CD4-positive, alpha-beta memory T cell (primary cell): ENCODE results near the gene RAB3IP. TPM values are rescaled to one million over a fixed set of nuclear protein-coding genes. Genes with fewer than 3 reads are reported as not detected.

Experiments used
- CTCF ChIA-PET: fragments of 350-600 bp; sonication (Branson Sonifier 250); formaldehyde crosslinking; loops from one replicate; lab custom pipeline; 2021; ENCODE audit warnings: inconsistent platforms; ENCODE audit not compliant: partially characterized antibody; lab: Charles Lee
- POLR2A ChIA-PET: fragments of 350-600 bp; sonication (Branson Sonifier 250); formaldehyde crosslinking; loops from one replicate; lab custom pipeline; 2021; ENCODE audit not compliant: partially characterized antibody; lab: Charles Lee
- DNase-seq, 5 donors: peaks; one replicate each; pipeline versions ENCODE4 v3.0.0 to v3.0.0-alpha.2; 2020 to 2022; ENCODE audit warnings: mixed read lengths in 1 of 5
- H3K27ac ChIP-seq: one replicate; pipeline ENCODE4 v1.7.0; 2013; ENCODE audit warnings: low read depth, low read length
- H3K27me3 ChIP-seq: 2 replicates; pipeline ENCODE4 v1.7.0; 2013; ENCODE audit warnings: mild to moderate bottlenecking, low read length, moderate library complexity; ENCODE audit not compliant: insufficient read depth
- H3K36me3 ChIP-seq: 2 replicates; pipeline ENCODE4 v1.7.0; 2013; ENCODE audit warnings: mild to moderate bottlenecking, low read length, moderate library complexity; ENCODE audit not compliant: insufficient read depth
- H3K4me1 ChIP-seq: 2 replicates; pipeline ENCODE4 v1.7.0; 2013; ENCODE audit warnings: mild to moderate bottlenecking, low read length, moderate library complexity; ENCODE audit not compliant: insufficient read depth
- H3K4me3 ChIP-seq, 2 donors: one replicate each; pipeline ENCODE4 v1.7.0; 2013; ENCODE audit warnings: low read length in 2 of 2, mild to moderate bottlenecking in 1 of 2
- H3K9me3 ChIP-seq, 2 donors: one replicate each; pipeline ENCODE4 v1.7.0; 2013; ENCODE audit warnings: low read length in 2 of 2, control low read depth in 1 of 2; ENCODE audit not compliant: control insufficient read depth in 1 of 2
- H3K27ac Mint-ChIP-seq, 7 donors: one replicate each; pipeline ENCODE4 v1.8.0; 2020 to 2021; ENCODE audit warnings: mixed read lengths in 7 of 7, mild to moderate bottlenecking in 6 of 7, inconsistent platforms in 3 of 7, moderate library complexity in 3 of 7
- H3K27me3 Mint-ChIP-seq, 2 donors: one replicate each; pipeline ENCODE4 v1.8.0; 2020 to 2021; ENCODE audit warnings: mixed read lengths in 2 of 2
- H3K36me3 Mint-ChIP-seq, 2 donors: one replicate each; pipeline ENCODE4 v1.8.0; 2020 to 2021; ENCODE audit warnings: mixed read lengths in 2 of 2, inconsistent platforms in 1 of 2, mild to moderate bottlenecking in 1 of 2
- H3K4me1 Mint-ChIP-seq, 4 donors: one replicate each; pipeline ENCODE4 v1.8.0; 2020 to 2021; ENCODE audit warnings: mixed read lengths in 4 of 4, mild to moderate bottlenecking in 1 of 4
- H3K4me3 Mint-ChIP-seq, 8 donors: one replicate each; pipeline ENCODE4 v1.8.0; 2020 to 2021; ENCODE audit warnings: mixed read lengths in 8 of 8, mild to moderate bottlenecking in 7 of 8, moderate library complexity in 6 of 8, inconsistent platforms in 3 of 8
- H3K9me3 Mint-ChIP-seq, 8 donors: one replicate each; pipeline ENCODE4 v1.8.0; 2020 to 2021; ENCODE audit warnings: mixed read lengths in 8 of 8, mild to moderate bottlenecking in 5 of 8, inconsistent platforms in 3 of 8, moderate library complexity in 1 of 8
- intact Hi-C: fragments of 100-400 bp; cut with micrococcal nuclease; formaldehyde crosslinking; loops from one replicate; pipeline ENCODE4 v1.15.1; 2023
- polyA plus RNA-seq, 2 donors: library from polyadenylated mRNA; unstranded; fragments of 300-500 nt; fragmentation: Illumina TruSeq; gene quantifications; one replicate each; pipeline ENCODE4 v1.2.3, GENCODE V29; 2021
- total RNA-seq, 2 experiments: library from RNA; stranded (reverse); gene quantifications; one replicate each; pipeline ENCODE4 v1.2.3, GENCODE V29; 2021

The RAB3IP gene, protein sequence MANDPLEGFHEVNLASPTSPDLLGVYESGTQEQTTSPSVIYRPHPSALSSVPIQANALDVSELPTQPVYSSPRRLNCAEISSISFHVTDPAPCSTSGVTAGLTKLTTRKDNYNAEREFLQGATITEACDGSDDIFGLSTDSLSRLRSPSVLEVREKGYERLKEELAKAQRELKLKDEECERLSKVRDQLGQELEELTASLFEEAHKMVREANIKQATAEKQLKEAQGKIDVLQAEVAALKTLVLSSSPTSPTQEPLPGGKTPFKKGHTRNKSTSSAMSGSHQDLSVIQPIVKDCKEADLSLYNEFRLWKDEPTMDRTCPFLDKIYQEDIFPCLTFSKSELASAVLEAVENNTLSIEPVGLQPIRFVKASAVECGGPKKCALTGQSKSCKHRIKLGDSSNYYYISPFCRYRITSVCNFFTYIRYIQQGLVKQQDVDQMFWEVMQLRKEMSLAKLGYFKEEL
- total RNA-seq (10 to 100 TPM; 38.6 to 40.3 TPM), polyA plus RNA-seq (10 to 100 TPM; 33.1 to 43.8 TPM)

DNA sequence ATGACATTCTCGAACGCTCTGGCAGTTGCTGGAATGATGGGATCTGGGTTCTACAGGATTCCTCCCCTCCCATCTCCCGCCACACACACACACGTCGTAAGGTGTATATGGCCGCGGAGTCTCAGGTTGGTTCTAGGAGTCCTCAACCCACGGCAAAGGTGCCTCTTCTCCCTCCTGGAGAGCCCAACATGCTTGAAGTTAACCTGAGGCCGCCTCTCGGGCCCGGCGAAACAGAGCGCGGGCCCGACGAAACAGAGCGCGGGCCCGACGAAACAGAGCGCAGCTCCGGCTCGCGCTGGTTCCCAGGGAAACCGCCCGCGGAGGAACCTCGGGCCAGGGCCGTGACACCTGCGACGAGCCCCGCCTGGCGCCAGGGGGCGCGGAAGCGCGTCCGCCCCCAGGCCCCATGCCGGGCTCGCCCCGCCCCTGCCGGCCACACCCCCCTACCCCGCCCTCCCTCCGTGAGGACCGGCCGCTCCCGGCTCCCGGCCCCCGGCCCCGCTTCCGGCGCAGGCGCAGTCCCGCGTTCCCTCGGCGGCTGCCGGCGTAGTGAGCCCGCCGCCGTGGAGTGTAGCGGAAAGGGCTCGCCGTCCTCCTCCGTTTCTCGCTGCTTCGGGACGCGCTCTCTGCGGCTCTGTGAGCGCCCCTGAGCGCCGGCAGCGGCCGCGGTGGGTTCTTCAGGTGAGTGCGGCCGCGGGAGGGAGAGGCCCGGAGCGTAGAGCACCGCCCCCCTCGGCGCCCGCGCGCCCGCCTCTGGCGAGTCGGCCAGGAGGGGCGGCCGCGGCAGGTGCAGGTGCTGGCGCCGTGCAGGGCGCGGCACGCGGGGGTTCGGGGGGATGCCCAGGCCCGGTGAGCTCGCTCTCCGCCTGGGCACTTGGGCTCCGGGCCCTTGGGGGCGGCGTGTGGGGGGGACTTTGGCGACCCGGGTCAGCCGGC lies at the start of gene RAB3IP:
RAB3IP (plus strand) TSS at position 510 of the 936 bp plus-strand sequence. CDS start 16,549 bp downstream, outside the sequence.
- H3K27me3 Mint-ChIP-seq: peaks cover 3 to 6% of the 10 kb centered on the region in 2 donors
- H3K27me3 ChIP-seq: no peaks in the 10 kb centered on the region
- DNase-seq: peak; percentile 88 to 93 (median 89)
- ChIA-PET POLR2A (interaction anchor here (0.7 to 2.1 kb wide), 3 partner anchors 168 to 408 kb away, joined by 3 to 15 read pairs (median 9); partner anchors contain the start of gene FRS2), CTCF (interaction anchor here (0.6 to 0.7 kb wide), 2 partner anchors 136 to 382 kb away, joined by 3 read pairs; no protein-coding TSS in a partner anchor)
- H3K4me1 Mint-ChIP-seq: peaks cover 14 to 32% (median 21%) of the 10 kb centered on the region in 4 donors
- peaks cover 17% of the 10 kb centered on the region for H3K4me1 ChIP-seq
- H3K9me3 Mint-ChIP-seq: peaks cover 0 to 3% (median 0%) of the 10 kb centered on the region in 8 donors
- H3K27ac Mint-ChIP-seq: peak within 1 kb of the TSS; percentile 80 to 88 (median 85)
- H3K36me3 ChIP-seq: no peaks in the 10 kb centered on the region
- intact Hi-C loops: loop anchor here (1.0 to 10.0 kb wide), 11 partner anchors 154 to 1924 kb away; partner anchors contain the start of genes CCT2, CNOT2, CPM and CPSF6
- peaks cover 0 to 7% of the 10 kb centered on the region in 2 donors for H3K36me3 Mint-ChIP-seq
- peak within 1 kb of the TSS; percentile 85 to 93 (median 87) for H3K4me3 Mint-ChIP-seq
- H3K4me3 ChIP-seq: peak within 1 kb of the TSS; percentile 50 to 80
- no peaks in the 10 kb centered on the region for H3K9me3 ChIP-seq
- H3K27ac ChIP-seq: peak within 1 kb of the TSS; percentile 74

DNA sequence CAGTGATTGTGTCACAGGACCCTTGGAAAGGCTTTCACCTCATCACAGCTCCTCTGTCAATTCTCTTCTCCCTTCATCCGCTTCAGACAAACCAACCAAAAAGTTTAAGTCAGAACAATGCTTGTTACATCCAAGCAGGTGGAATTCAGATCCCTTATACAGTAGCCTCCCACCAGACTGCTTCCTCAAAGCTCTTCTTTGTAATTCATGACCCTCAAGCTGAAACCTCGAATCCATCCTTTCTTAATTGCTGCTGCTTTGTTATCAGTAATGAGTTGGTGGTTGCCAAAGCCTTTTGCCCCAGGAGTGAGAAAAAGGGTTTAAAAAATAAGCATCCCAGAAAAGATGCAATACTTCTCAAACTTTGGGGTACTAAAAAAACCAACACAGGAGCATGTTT lies 49.0 kb upstream of the RAB3IP start:
- no peaks in the 10 kb centered on the region for H3K4me1 ChIP-seq
- Mint-ChIP-seq H3K27ac (no peak overlapping the region), H3K27me3 (peaks cover 12 to 13% of the 10 kb centered on the region in 2 donors), H3K9me3 (no peaks in the 10 kb centered on the region), H3K4me3 (no peak overlapping the region), H3K4me1 (peaks cover 0 to 5% (median 3%) of the 10 kb centered on the region in 4 donors), H3K36me3 (no peaks in the 10 kb centered on the region)
- H3K27me3 ChIP-seq: no peaks in the 10 kb centered on the region
- H3K27ac ChIP-seq: no peak overlapping the region
- no peaks in the 10 kb centered on the region for H3K9me3 ChIP-seq
- H3K36me3 ChIP-seq: no peaks in the 10 kb centered on the region
- intact Hi-C loops: no loop called here
- ChIA-PET POLR2A (no interaction called here), CTCF (no interaction called here)
- DNase-seq: no peak
- no peak overlapping the region for H3K4me3 ChIP-seq

DNA sequence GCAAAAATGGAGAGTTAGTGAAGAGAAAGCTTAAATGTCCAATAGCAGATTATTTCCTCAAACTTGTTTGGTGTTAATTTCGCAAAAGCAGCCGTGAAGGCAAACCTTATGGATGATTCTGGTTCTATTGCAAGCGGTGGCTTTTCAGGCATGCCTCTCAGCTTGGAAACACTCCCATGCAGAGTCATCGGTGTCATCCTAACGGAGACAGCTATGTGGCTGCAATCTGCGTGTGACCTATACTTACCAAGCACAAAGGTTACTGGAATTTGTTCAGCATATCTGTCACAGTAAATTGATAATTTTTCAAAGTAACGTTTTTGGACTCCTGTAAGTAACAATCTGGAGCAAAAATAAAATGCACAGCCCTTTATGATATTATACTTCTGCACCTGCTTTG lies 44.5 kb upstream of the RAB3IP start:
- Histone ChIP-seq H3K27me3 (peaks cover 6% of the 10 kb centered on the region), H3K4me1 (no peaks in the 10 kb centered on the region), H3K36me3 (no peaks in the 10 kb centered on the region), H3K4me3 (no peak overlapping the region), H3K9me3 (no peaks in the 10 kb centered on the region), H3K27ac (no peak overlapping the region)
- H3K4me3 Mint-ChIP-seq: no peak overlapping the region
- H3K36me3 Mint-ChIP-seq: no peaks in the 10 kb centered on the region
- intact Hi-C loops: no loop called here
- peaks cover 5% of the 10 kb centered on the region in 2 donors for H3K27me3 Mint-ChIP-seq
- H3K4me1 Mint-ChIP-seq: peaks cover 0 to 5% (median 3%) of the 10 kb centered on the region in 4 donors
- no peak overlapping the region for H3K27ac Mint-ChIP-seq
- CTCF ChIA-PET: no interaction called here
- no peak for DNase-seq
- H3K9me3 Mint-ChIP-seq: no peaks in the 10 kb centered on the region
- POLR2A ChIA-PET: no interaction called here

DNA sequence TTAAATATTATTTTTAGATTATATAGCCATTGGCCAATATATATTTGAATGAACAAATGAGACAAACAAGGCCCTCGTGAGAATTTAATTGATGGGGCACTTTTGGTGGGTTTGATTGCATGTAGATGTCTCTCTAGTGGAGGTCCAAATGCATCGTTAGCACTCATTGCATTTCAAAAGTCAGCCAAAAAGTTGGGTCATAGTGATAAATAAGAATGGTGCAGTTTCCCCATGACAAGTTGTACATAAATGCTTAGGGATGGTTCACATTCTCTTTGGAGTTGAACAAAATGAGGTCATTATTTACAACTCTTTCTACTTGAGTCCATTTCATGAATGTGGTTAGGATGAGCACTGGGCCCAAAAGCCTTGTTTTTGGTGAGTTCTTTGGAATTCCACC lies 40.6 kb upstream of the RAB3IP start:
- H3K9me3 ChIP-seq: no peaks in the 10 kb centered on the region
- intact Hi-C loops: no loop called here
- POLR2A ChIA-PET: no interaction called here
- no peak overlapping the region for H3K4me3 ChIP-seq
- H3K4me1 Mint-ChIP-seq: no peaks in the 10 kb centered on the region
- peaks cover 0 to 2% (median 0%) of the 10 kb centered on the region in 8 donors for H3K9me3 Mint-ChIP-seq
- no peak for DNase-seq
- H3K27me3 Mint-ChIP-seq: peaks cover 3 to 6% of the 10 kb centered on the region in 2 donors
- H3K4me3 Mint-ChIP-seq: no peak overlapping the region
- CTCF ChIA-PET: no interaction called here
- no peak overlapping the region for H3K27ac ChIP-seq
- no peaks in the 10 kb centered on the region for H3K36me3 ChIP-seq
- no peaks in the 10 kb centered on the region for H3K4me1 ChIP-seq
- no peak overlapping the region for H3K27ac Mint-ChIP-seq
- no peaks in the 10 kb centered on the region for H3K36me3 Mint-ChIP-seq
- H3K27me3 ChIP-seq: peaks cover 6% of the 10 kb centered on the region

DNA sequence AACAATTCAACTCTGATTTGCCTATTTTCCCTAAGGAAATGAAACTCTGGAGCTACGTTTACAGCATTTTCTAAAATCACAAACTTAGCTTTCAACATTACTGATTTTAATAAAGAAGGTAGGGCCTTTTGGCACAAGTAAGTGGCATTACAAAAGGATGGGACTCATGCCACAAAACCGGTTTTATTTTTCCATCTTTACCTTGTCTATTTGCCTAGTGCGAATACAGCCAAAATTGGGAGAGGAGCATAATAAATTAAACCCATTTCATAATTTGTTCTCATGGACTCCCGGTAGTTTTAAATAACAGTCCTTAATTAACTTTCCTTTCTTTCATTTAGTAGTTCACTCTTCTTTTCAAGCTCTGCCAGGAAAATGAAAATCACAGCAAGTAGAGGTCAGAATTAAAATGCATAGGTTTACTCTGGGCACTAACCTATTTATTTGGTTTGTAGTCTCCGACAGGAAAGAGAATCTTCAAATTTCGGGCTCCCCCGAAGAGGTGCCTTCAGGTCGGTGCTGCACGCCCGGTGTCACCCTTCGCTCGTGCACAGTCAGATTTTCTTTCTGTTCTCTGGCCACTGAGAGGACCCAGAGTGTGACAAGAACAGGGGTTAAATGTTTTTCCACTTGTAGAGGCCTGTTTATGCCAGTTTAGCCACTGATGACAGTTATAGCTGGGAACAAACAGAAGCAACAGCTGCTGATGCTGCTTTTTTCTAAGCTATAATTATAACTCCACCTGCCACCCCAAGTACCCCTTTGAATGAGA lies 39.7 kb upstream of the RAB3IP start, which contains the start of gene BEST3:
BEST3 (minus strand) TSS at position 535 of the 772 bp plus-strand sequence. CDS start 1,505 bp downstream, outside the sequence.
- Mint-ChIP-seq H3K36me3 (no peaks in the 10 kb centered on the region), H3K4me3 (peak within 1 kb of the TSS in 1 of 8 donors; percentile 55), H3K27ac (no peak within 1 kb of the TSS), H3K9me3 (peaks cover 0 to 2% (median 0%) of the 10 kb centered on the region in 8 donors), H3K27me3 (peaks cover 3 to 6% of the 10 kb centered on the region in 2 donors), H3K4me1 (no peaks in the 10 kb centered on the region)
- ChIA-PET CTCF (no interaction called here), POLR2A (no interaction called here)
- no peak within 1 kb of the TSS for H3K4me3 ChIP-seq
- intact Hi-C loops: no loop called here
- H3K27ac ChIP-seq: no peak within 1 kb of the TSS
- H3K27me3 ChIP-seq: peaks cover 6% of the 10 kb centered on the region
- no peak for DNase-seq
- H3K9me3 ChIP-seq: no peaks in the 10 kb centered on the region
- no peaks in the 10 kb centered on the region for H3K36me3 ChIP-seq
- H3K4me1 ChIP-seq: no peaks in the 10 kb centered on the region

DNA sequence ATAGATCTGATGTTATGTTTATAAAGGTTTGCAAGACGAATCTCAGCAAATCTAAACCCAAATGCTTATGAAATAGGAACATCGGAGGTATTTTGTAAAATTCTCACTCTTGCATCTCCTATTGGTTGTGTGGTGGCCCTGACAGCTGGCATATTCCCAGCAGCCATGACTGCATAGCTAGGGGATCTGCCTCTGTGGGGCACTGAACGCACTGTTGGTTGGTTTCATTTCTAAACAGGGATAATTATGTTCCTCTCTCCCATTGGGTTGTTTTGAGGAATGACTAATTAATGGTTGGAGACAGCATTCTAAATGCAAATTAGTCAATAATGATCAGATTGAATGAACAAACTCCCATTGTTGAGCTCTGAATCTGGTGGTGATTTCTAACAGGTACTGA lies 36.8 kb upstream of the RAB3IP start:
- no peak overlapping the region for H3K27ac ChIP-seq
- H3K4me3 Mint-ChIP-seq: no peak overlapping the region
- no peaks in the 10 kb centered on the region for H3K4me1 Mint-ChIP-seq
- no peak for DNase-seq
- H3K4me1 ChIP-seq: no peaks in the 10 kb centered on the region
- no peak overlapping the region for H3K4me3 ChIP-seq
- intact Hi-C loops: no loop called here
- peaks cover 0 to 2% (median 0%) of the 10 kb centered on the region in 8 donors for H3K9me3 Mint-ChIP-seq
- H3K27ac Mint-ChIP-seq: no peak overlapping the region
- peaks cover 6 to 10% of the 10 kb centered on the region in 2 donors for H3K27me3 Mint-ChIP-seq
- no peaks in the 10 kb centered on the region for H3K27me3 ChIP-seq
- ChIA-PET CTCF (no interaction called here), POLR2A (no interaction called here)
- no peaks in the 10 kb centered on the region for H3K36me3 Mint-ChIP-seq
- H3K36me3 ChIP-seq: no peaks in the 10 kb centered on the region
- no peaks in the 10 kb centered on the region for H3K9me3 ChIP-seq
